Measurements from ENCODE around the gene UPB1.

DNA sequence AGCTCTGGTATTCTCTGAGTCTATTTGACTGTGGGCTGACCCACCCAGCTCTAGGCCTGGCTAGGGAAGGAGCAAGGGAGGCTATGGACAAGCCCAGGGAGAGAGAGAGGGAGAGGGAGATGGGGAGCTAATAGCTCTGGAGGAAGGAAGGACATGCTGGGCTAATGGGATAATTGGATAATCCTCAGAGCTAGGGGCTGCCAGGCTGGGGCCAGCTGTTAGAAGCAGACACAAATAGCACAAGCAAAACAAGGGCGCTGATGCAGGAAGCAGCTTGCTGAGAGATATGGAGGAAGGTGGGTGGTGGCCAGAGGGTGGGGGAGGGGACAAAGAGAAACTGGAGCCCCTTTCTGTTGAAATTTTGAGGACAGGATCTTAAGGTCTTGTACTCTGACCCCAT is 44.5 kb upstream of the UPB1 start:
- TF ChIP-seq, protein P1, sequence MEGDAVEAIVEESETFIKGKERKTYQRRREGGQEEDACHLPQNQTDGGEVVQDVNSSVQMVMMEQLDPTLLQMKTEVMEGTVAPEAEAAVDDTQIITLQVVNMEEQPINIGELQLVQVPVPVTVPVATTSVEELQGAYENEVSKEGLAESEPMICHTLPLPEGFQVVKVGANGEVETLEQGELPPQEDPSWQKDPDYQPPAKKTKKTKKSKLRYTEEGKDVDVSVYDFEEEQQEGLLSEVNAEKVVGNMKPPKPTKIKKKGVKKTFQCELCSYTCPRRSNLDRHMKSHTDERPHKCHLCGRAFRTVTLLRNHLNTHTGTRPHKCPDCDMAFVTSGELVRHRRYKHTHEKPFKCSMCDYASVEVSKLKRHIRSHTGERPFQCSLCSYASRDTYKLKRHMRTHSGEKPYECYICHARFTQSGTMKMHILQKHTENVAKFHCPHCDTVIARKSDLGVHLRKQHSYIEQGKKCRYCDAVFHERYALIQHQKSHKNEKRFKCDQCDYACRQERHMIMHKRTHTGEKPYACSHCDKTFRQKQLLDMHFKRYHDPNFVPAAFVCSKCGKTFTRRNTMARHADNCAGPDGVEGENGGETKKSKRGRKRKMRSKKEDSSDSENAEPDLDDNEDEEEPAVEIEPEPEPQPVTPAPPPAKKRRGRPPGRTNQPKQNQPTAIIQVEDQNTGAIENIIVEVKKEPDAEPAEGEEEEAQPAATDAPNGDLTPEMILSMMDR (IDR thresholded peaks at IDR 0.05; ENCODE audit: insufficient read depth, low read length): no peak
- TF ChIP-seq GABPA (IDR thresholded peaks at IDR 0.05; ENCODE audit: low read depth): no peak
- TF ChIP-seq POLR2AphosphoS5 (IDR thresholded peaks at IDR 0.05; ENCODE audit: low read depth): no peak
- TF ChIP-seq SPI1 (IDR thresholded peaks at IDR 0.05; ENCODE audit: borderline replicate concordance, low read depth): no peak

Measured in HL-60 (cell line).